Measurements from ENCODE around the gene SERINC4.

Gene SERINC4

DNA sequence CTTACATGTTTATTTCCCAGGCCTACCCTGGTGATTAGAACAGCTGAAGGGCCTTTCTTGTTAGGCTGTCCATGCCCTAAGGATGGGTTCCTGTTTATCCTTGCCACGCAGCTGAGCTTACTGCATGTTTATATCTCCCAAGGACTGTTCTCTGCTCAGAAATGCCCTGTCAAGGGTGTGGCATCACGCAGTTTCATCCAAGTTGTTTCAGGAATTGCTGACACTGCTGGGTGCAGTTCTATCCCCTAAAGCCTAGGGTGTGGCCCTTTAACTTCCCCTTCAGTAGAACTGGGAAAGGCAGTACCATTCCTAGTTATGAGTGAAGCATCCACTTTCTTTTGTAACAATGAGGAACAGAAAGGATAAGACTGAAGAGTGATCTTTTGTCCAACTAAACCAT is 28.2 kb downstream of the SERINC4 start:
- no peak for DNase-seq (ENCODE audit: low read depth in 1 of 2, low spot score in 1 of 2)

DNA sequence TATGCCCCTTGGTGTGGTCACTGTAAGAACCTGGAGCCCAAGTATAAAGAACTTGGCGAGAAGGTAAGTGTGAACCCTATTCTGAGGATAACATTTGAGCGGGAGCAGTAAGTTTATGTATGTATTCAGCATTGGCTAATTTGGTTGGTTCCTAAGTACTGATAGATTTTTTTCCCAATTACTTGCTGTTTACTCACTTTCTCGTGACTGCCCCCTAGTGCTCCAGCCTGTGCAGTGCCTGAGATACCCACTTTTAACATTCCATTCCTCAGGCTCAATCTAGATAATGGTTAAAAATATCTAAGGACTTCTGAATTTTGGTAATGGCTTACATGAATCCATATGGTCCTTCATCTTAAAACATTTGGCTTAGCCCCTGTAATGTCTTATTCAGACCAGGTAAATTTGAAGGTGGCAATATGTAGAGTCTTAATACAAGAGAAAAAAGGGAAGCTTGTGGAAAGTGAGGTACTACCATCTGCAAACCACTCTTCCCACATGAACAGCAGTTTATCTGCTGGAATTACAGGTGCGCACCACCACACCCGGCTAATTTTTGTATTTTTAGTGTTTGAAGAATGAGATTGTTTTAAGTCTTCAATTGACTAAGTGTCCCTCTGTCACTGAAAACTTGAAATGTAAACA is 30.3 kb downstream of the SERINC4 start:
- TF ChIP-seq POLR2AphosphoS5 (IDR thresholded peaks at IDR 0.05; ENCODE audit: low read depth) (no peak), SPI1 (IDR thresholded peaks at IDR 0.05; ENCODE audit: borderline replicate concordance, low read depth) (no peak), GABPA (IDR thresholded peaks at IDR 0.05; ENCODE audit: low read depth) (no peak)
- TF ChIP-seq, protein P1, sequence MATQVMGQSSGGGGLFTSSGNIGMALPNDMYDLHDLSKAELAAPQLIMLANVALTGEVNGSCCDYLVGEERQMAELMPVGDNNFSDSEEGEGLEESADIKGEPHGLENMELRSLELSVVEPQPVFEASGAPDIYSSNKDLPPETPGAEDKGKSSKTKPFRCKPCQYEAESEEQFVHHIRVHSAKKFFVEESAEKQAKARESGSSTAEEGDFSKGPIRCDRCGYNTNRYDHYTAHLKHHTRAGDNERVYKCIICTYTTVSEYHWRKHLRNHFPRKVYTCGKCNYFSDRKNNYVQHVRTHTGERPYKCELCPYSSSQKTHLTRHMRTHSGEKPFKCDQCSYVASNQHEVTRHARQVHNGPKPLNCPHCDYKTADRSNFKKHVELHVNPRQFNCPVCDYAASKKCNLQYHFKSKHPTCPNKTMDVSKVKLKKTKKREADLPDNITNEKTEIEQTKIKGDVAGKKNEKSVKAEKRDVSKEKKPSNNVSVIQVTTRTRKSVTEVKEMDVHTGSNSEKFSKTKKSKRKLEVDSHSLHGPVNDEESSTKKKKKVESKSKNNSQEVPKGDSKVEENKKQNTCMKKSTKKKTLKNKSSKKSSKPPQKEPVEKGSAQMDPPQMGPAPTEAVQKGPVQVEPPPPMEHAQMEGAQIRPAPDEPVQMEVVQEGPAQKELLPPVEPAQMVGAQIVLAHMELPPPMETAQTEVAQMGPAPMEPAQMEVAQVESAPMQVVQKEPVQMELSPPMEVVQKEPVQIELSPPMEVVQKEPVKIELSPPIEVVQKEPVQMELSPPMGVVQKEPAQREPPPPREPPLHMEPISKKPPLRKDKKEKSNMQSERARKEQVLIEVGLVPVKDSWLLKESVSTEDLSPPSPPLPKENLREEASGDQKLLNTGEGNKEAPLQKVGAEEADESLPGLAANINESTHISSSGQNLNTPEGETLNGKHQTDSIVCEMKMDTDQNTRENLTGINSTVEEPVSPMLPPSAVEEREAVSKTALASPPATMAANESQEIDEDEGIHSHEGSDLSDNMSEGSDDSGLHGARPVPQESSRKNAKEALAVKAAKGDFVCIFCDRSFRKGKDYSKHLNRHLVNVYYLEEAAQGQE (IDR thresholded peaks at IDR 0.05; ENCODE audit: insufficient replicate concordance, low read depth), result no peak
- TF ChIP-seq, protein P2, sequence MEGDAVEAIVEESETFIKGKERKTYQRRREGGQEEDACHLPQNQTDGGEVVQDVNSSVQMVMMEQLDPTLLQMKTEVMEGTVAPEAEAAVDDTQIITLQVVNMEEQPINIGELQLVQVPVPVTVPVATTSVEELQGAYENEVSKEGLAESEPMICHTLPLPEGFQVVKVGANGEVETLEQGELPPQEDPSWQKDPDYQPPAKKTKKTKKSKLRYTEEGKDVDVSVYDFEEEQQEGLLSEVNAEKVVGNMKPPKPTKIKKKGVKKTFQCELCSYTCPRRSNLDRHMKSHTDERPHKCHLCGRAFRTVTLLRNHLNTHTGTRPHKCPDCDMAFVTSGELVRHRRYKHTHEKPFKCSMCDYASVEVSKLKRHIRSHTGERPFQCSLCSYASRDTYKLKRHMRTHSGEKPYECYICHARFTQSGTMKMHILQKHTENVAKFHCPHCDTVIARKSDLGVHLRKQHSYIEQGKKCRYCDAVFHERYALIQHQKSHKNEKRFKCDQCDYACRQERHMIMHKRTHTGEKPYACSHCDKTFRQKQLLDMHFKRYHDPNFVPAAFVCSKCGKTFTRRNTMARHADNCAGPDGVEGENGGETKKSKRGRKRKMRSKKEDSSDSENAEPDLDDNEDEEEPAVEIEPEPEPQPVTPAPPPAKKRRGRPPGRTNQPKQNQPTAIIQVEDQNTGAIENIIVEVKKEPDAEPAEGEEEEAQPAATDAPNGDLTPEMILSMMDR (IDR thresholded peaks at IDR 0.05; ENCODE audit: insufficient read depth, low read length), result peak; percentile 88

More for the DNA sequence above, 28.2 kb downstream of the SERINC4 start:
- TF ChIP-seq, protein P1 (IDR thresholded peaks at IDR 0.05; ENCODE audit: insufficient replicate concordance, low read depth), result no peak
- TF ChIP-seq POLR2AphosphoS5 (IDR thresholded peaks at IDR 0.05; ENCODE audit: low read depth) (no peak), GABPA (IDR thresholded peaks at IDR 0.05; ENCODE audit: low read depth) (no peak), SPI1 (IDR thresholded peaks at IDR 0.05; ENCODE audit: borderline replicate concordance, low read depth) (no peak)
- TF ChIP-seq, protein P2 (IDR thresholded peaks at IDR 0.05; ENCODE audit: insufficient read depth, low read length), result no peak
- Histone ChIP-seq H3K27ac (replicated peaks) (no peak overlapping the region), H3K4me3 (replicated peaks; ENCODE audit: insufficient read depth, low read length) (no peak overlapping the region), H3K27me3 (ENCODE audit: insufficient read depth, poor library complexity, severe bottlenecking) (no peaks in the 10 kb centered on the region)

GRCh38 chr15:43763819-43764446 is 36.1 kb downstream of the SERINC4 start:
- no peak overlapping the region for H3K4me3 ChIP-seq (replicated peaks; ENCODE audit: insufficient read depth, low read length)
- TF ChIP-seq POLR2AphosphoS5 (IDR thresholded peaks at IDR 0.05; ENCODE audit: low read depth) (no peak), SPI1 (IDR thresholded peaks at IDR 0.05; ENCODE audit: borderline replicate concordance, low read depth) (no peak)
- TF ChIP-seq, protein P2 (IDR thresholded peaks at IDR 0.05; ENCODE audit: insufficient read depth, low read length), result no peak
- TF ChIP-seq, protein P1 (IDR thresholded peaks at IDR 0.05; ENCODE audit: insufficient replicate concordance, low read depth), result no peak
- no peak overlapping the region for H3K27ac ChIP-seq (replicated peaks)
- no peaks in the 10 kb centered on the region for H3K27me3 ChIP-seq (ENCODE audit: insufficient read depth, poor library complexity, severe bottlenecking)
- no peak for DNase-seq (ENCODE audit: low read depth in 1 of 2, low spot score in 1 of 2)

More for the DNA sequence above, 30.3 kb downstream of the SERINC4 start:
- no peak overlapping the region for H3K4me3 ChIP-seq (replicated peaks; ENCODE audit: insufficient read depth, low read length)
- no peak overlapping the region for H3K27ac ChIP-seq (replicated peaks)
- no peaks in the 10 kb centered on the region for H3K27me3 ChIP-seq (ENCODE audit: insufficient read depth, poor library complexity, severe bottlenecking)
- DNase-seq (ENCODE audit: low read depth in 1 of 2, low spot score in 1 of 2), result peak in 1 of 2 experiments; percentile 57

Data from HL-60 (cell line).